CD8-positive, alpha-beta memory T cell (primary cell): ENCODE results near the gene PET117. TPM values are rescaled to one million over a fixed set of nuclear protein-coding genes. Genes with fewer than 3 reads are reported as not detected.
"Not testable (repeated sequence)": the region's sequence is repeated elsewhere in the genome, so short reads cannot be mapped to it uniquely, and the experiment has no call there.

Experiments used
- CTCF ChIA-PET: fragments of 350-600 bp; sonication (Branson Sonifier 250); formaldehyde crosslinking; loops from one replicate; lab custom pipeline; 2021; ENCODE audit warnings: antibody characterized with exemption; lab: Charles Lee
- POLR2A ChIA-PET: fragments of 350-600 bp; sonication (Branson Sonifier 250); formaldehyde crosslinking; loops from one replicate; lab custom pipeline; 2021; ENCODE audit warnings: antibody characterized with exemption; lab: Charles Lee
- DNase-seq, 5 donors: peaks; one replicate each; pipeline versions ENCODE4 v3.0.0 to v3.0.0-alpha.2; 2020 to 2022; ENCODE audit warnings: mixed read lengths in 1 of 5
- H3K27ac ChIP-seq: one replicate; pipeline ENCODE4 v1.7.0; 2013; ENCODE audit warnings: low read depth, mild to moderate bottlenecking, low read length, moderate library complexity
- H3K27me3 ChIP-seq: 2 replicates; pipeline ENCODE4 v1.7.0; 2013; ENCODE audit warnings: low read length, mild to moderate bottlenecking; ENCODE audit not compliant: insufficient read depth, poor library complexity, severe bottlenecking
- H3K36me3 ChIP-seq: 2 replicates; pipeline ENCODE4 v1.7.0; 2013; ENCODE audit warnings: mild to moderate bottlenecking, low read length, moderate library complexity; ENCODE audit not compliant: insufficient read depth
- H3K4me1 ChIP-seq: 2 replicates; pipeline ENCODE4 v1.7.0; 2013; ENCODE audit warnings: mild to moderate bottlenecking, low read length, moderate library complexity; ENCODE audit not compliant: insufficient read depth
- H3K4me3 ChIP-seq: 2 replicates; pipeline ENCODE4 v1.7.0; 2013; ENCODE audit warnings: mild to moderate bottlenecking, low read length
- H3K9me3 ChIP-seq: 2 replicates; pipeline ENCODE4 v1.7.0; 2013; ENCODE audit warnings: mild to moderate bottlenecking, low read length
- H3K27ac Mint-ChIP-seq, 8 donors: one replicate each; pipeline ENCODE4 v1.8.0; 2020 to 2021; ENCODE audit warnings: mixed read lengths in 8 of 8, mild to moderate bottlenecking in 6 of 8, inconsistent platforms in 3 of 8, moderate library complexity in 3 of 8
- H3K27me3 Mint-ChIP-seq, 2 donors: one replicate each; pipeline ENCODE4 v1.8.0; 2020 to 2021; ENCODE audit warnings: mixed read lengths in 2 of 2, mild to moderate bottlenecking in 1 of 2, moderate library complexity in 1 of 2
- H3K36me3 Mint-ChIP-seq, 3 donors: one replicate each; pipeline ENCODE4 v1.8.0; 2020 to 2021; ENCODE audit warnings: mixed read lengths in 3 of 3, inconsistent platforms in 1 of 3, mild to moderate bottlenecking in 1 of 3
- H3K4me1 Mint-ChIP-seq, 3 donors: one replicate each; pipeline ENCODE4 v1.8.0; 2020 to 2021; ENCODE audit warnings: mixed read lengths in 3 of 3, inconsistent platforms in 1 of 3, mild to moderate bottlenecking in 1 of 3
- H3K4me3 Mint-ChIP-seq, 7 donors: one replicate each; pipeline ENCODE4 v1.8.0; 2020 to 2021; ENCODE audit warnings: mixed read lengths in 7 of 7, mild to moderate bottlenecking in 6 of 7, moderate library complexity in 4 of 7, inconsistent platforms in 2 of 7
- H3K9me3 Mint-ChIP-seq, 5 donors: one replicate each; pipeline ENCODE4 v1.8.0; 2020 to 2022; ENCODE audit warnings: mixed read lengths in 5 of 5, mild to moderate bottlenecking in 3 of 5, moderate library complexity in 2 of 5, inconsistent platforms in 1 of 5
- polyA plus RNA-seq: library from polyadenylated mRNA; unstranded; fragments of 300-500 nt; fragmentation: Illumina TruSeq; gene quantifications from one replicate; pipeline ENCODE4 v1.2.3, GENCODE V29; 2021
- total RNA-seq, 2 experiments: library from RNA; stranded (reverse); gene quantifications; one replicate each; pipeline ENCODE4 v1.2.3, GENCODE V29; 2021

PET117 gene
- total and polyA plus RNA-seq, 3 experiments from 2014 or later = 14.7 to 36.0 (median 15.6) TPM

DNA sequence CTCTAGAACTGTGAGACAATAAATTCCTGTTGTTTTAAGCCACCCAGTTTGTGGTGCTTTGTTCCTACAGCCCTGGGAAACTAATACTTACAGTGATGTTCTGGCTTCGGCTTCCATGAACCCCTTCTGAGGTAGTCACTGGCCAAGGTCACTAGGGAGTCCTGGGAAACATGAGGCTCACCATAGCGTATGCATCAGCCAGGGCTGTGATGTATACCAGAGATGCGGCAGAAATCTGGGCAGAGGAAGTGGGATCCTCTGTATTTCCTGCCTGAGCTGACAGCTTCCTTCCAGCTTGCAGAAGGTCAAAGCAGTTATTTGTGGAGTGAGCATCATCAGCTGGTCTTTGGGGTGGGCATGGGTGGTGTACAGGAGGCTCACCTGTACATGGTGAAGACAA, 27.9 kb downstream of the PET117 start:
- no peaks in the 10 kb centered on the region for H3K9me3 ChIP-seq
- H3K27me3 ChIP-seq = no peaks in the 10 kb centered on the region
- DNase-seq = no peak
- Mint-ChIP-seq H3K4me1 (peaks cover 46 to 69% (median 62%) of the 10 kb centered on the region in 3 donors), H3K4me3 (peak overlapping the region in 4 of 7 donors; percentile 15 to 76 (median 37)), H3K27me3 (no peaks in the 10 kb centered on the region), H3K9me3 (no peaks in the 10 kb centered on the region), H3K36me3 (peaks cover 4 to 72% (median 27%) of the 10 kb centered on the region in 3 donors), H3K27ac (peak overlapping the region in 6 of 8 donors; percentile 16 to 82 (median 68))
- no peak overlapping the region for H3K27ac ChIP-seq
- ChIA-PET POLR2A (no interaction called here), CTCF (no interaction called here)
- peaks cover 5% of the 10 kb centered on the region for H3K36me3 ChIP-seq
- H3K4me1 ChIP-seq = peaks cover 17% of the 10 kb centered on the region
- no peak overlapping the region for H3K4me3 ChIP-seq

- Histone ChIP-seq H3K4me1 (peaks cover 17% of the 10 kb centered on the region), H3K36me3 (peaks cover 10% of the 10 kb centered on the region), H3K27ac (no peak overlapping the region), H3K27me3 (no peaks in the 10 kb centered on the region), H3K9me3 (no peaks in the 10 kb centered on the region), H3K4me3 (no peak overlapping the region)
- POLR2A ChIA-PET = no interaction called here
- H3K4me1 Mint-ChIP-seq = peaks cover 46 to 75% (median 69%) of the 10 kb centered on the region in 3 donors
- H3K9me3 Mint-ChIP-seq = no peaks in the 10 kb centered on the region
- CTCF ChIA-PET = interaction anchor here (1.1 kb wide), 1 partner anchor 18 kb away, joined by 3 read pairs; no protein-coding TSS in a partner anchor
- peaks cover 8 to 75% (median 33%) of the 10 kb centered on the region in 3 donors for H3K36me3 Mint-ChIP-seq
- H3K4me3 Mint-ChIP-seq = no peak overlapping the region
- DNase-seq = no peak
- H3K27ac Mint-ChIP-seq = peak overlapping the region in 2 of 8 donors; percentile 53 to 81
- no peaks in the 10 kb centered on the region for H3K27me3 Mint-ChIP-seq
Measured at GRCh38 chr20:18166241-18166881, 28.7 kb downstream of the PET117 start.

DNA sequence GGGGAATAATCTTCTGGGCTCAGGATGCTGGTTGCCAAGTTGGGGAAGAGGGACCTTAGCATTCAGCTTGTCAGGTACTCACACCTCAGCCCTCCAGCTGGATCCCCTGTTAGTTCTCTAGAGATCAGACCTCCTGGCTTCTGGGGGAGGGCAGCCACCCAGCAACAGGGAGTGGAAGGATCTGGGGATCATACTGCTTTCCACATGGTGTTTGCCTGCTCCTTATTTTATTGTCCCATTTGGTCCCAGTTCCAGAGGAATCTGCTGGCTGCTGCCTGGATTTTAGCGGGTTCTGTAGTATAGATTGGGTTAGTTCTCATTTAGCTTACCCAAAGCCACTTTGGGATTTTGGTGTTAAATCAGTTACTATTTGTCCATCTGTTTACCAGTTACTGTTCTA, 29.3 kb downstream of the PET117 start:
- H3K27me3 Mint-ChIP-seq = no peaks in the 10 kb centered on the region

GRCh38 chr20:18172379-18172778, 34.7 kb downstream of the PET117 start:
- Mint-ChIP-seq H3K4me1 (peaks cover 33 to 57% (median 51%) of the 10 kb centered on the region in 3 donors), H3K27me3 (no peaks in the 10 kb centered on the region), H3K4me3 (no peak overlapping the region), H3K27ac (peak overlapping the region in 2 of 8 donors; percentile 61 to 77), H3K9me3 (no peaks in the 10 kb centered on the region), H3K36me3 (peaks cover 25 to 70% (median 26%) of the 10 kb centered on the region in 3 donors)
- CTCF ChIA-PET = no interaction called here
- Histone ChIP-seq H3K27ac (no peak overlapping the region), H3K9me3 (no peaks in the 10 kb centered on the region), H3K4me1 (no peaks in the 10 kb centered on the region), H3K36me3 (peaks cover 14% of the 10 kb centered on the region), H3K4me3 (no peak overlapping the region), H3K27me3 (no peaks in the 10 kb centered on the region)
- no peak for DNase-seq
- POLR2A ChIA-PET = no interaction called here

More for the DNA sequence above, 29.3 kb downstream of the PET117 start:
- DNase-seq = no peak
- ChIA-PET POLR2A (no interaction called here), CTCF (interaction anchor here (1.1 kb wide), 1 partner anchor 17 kb away, joined by 3 read pairs; no protein-coding TSS in a partner anchor)
- Histone ChIP-seq H3K9me3 (no peaks in the 10 kb centered on the region), H3K4me1 (peaks cover 17% of the 10 kb centered on the region), H3K27ac (no peak overlapping the region), H3K27me3 (no peaks in the 10 kb centered on the region), H3K4me3 (no peak overlapping the region), H3K36me3 (peaks cover 8% of the 10 kb centered on the region)
- H3K36me3 Mint-ChIP-seq = peaks cover 8 to 73% (median 29%) of the 10 kb centered on the region in 3 donors
- H3K4me3 Mint-ChIP-seq = no peak overlapping the region
- H3K4me1 Mint-ChIP-seq = peaks cover 46 to 75% (median 70%) of the 10 kb centered on the region in 3 donors
- peak overlapping the region in 1 of 8 donors; percentile 53 for H3K27ac Mint-ChIP-seq
- H3K9me3 Mint-ChIP-seq = no peaks in the 10 kb centered on the region

DNA sequence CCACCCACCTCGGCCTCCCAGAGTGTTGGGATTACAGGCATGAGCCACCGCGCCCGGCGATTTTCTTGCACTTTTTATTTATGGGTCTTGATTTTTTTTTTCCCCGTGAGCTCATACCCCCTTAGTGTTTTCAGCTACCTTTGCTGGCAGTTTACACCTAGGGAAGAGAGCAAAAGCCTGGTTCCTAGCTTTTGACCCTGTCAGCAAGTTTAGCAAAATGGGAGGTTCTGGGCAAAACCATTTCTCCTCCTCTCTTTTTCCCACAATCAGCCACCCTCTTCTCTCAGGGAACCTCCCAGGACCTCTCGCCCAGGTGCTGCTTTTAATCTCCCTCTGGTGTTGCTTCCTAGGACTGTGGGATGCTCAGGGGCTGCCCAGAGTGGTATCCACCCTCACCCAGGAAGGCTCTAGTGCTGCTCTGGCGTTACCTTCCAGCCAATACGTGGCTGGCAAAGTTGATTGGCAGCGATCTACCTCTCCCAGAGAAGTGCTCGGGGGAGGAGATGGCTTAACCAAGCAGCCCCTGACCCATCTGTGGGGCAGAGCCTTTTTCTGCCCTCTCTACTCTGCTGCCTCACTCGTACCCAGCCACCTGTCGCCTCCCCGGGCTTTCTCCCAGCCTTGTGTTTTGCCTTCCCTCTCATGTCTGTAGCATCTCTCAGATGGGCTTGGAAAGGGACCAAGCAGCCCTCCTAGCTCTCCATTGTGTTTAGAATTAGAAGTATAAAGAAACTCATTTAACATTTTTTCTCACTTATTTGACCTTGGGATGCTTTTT, 37.4 kb downstream of the PET117 start:
- H3K36me3 Mint-ChIP-seq = peaks cover 26 to 78% (median 40%) of the 10 kb centered on the region in 3 donors
- DNase-seq = no peak
- H3K27me3 Mint-ChIP-seq = no peaks in the 10 kb centered on the region
- H3K27me3 ChIP-seq = no peaks in the 10 kb centered on the region
- H3K4me3 Mint-ChIP-seq = no peak overlapping the region
- H3K9me3 Mint-ChIP-seq = peaks cover 0 to 3% (median 2%) of the 10 kb centered on the region in 5 donors
- CTCF ChIA-PET = no interaction called here
- peaks cover 19 to 32% (median 32%) of the 10 kb centered on the region in 3 donors for H3K4me1 Mint-ChIP-seq
- H3K27ac Mint-ChIP-seq = peak overlapping the region in 4 of 8 donors; percentile 18 to 75 (median 58)
- no peak overlapping the region for H3K4me3 ChIP-seq
- no peaks in the 10 kb centered on the region for H3K4me1 ChIP-seq
- POLR2A ChIA-PET = no interaction called here
- no peak overlapping the region for H3K27ac ChIP-seq
- peaks cover 14% of the 10 kb centered on the region for H3K36me3 ChIP-seq
- H3K9me3 ChIP-seq = no peaks in the 10 kb centered on the region

- Histone ChIP-seq H3K9me3 (no peaks in the 10 kb centered on the region), H3K4me3 (no peak overlapping the region), H3K27me3 (no peaks in the 10 kb centered on the region), H3K36me3 (peaks cover 9% of the 10 kb centered on the region), H3K27ac (no peak overlapping the region), H3K4me1 (no peaks in the 10 kb centered on the region)
- DNase-seq = no peak
- Mint-ChIP-seq H3K27ac (no peak overlapping the region), H3K4me3 (no peak overlapping the region), H3K9me3 (peaks cover 0 to 10% (median 8%) of the 10 kb centered on the region in 5 donors), H3K36me3 (peaks cover 27 to 76% (median 44%) of the 10 kb centered on the region in 3 donors), H3K4me1 (peaks cover 19 to 25% (median 23%) of the 10 kb centered on the region in 3 donors), H3K27me3 (no peaks in the 10 kb centered on the region)
- ChIA-PET CTCF (no interaction called here), POLR2A (interaction anchor here (0.6 kb wide), 1 partner anchor 190 kb away, joined by 5 read pairs; no protein-coding TSS in a partner anchor)
Measured at GRCh38 chr20:18176318-18176785, 38.7 kb downstream of the PET117 start.

DNA sequence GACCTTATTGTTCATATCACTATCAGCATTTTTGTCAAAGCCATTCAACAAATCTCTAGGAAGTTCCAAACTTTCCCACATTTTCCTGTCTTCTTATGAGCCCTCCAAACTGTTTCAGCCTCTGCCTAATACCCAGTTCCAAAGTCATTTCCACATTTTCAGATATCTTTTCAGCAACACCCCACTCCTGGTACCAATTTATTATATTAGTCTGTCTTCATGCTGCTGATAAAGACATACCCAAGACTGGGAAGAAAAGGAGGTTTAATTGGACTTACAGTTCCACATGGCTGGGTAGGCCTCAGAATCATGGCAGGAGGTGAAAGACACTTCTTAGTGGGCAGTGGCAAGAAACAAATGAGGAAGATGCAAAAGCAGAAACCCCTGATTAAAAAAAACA, 42.7 kb downstream of the PET117 start:
- H3K4me1 ChIP-seq, CTCF ChIA-PET, H3K27me3 Mint-ChIP-seq, H3K27ac ChIP-seq, H3K4me3 ChIP-seq, H3K27me3 ChIP-seq, H3K4me1 Mint-ChIP-seq, H3K9me3 Mint-ChIP-seq, H3K9me3 ChIP-seq, H3K27ac Mint-ChIP-seq, DNase-seq, POLR2A ChIA-PET: not testable (repeated sequence)
- H3K4me3 Mint-ChIP-seq = peak overlapping the region in 1 of 7 donors; percentile 10
- peaks cover 18% of the 10 kb centered on the region for H3K36me3 ChIP-seq
- peaks cover 30 to 82% (median 47%) of the 10 kb centered on the region in 3 donors for H3K36me3 Mint-ChIP-seq
